Fibroblast of mammary gland (primary cell): Measurements from ENCODE around the gene PLCD3.

Experiments
- DNase-seq: peaks from one replicate; pipeline ENCODE4 v3.0.0-alpha.2; 2010; ENCODE audit warnings: low read depth
- H3K4me3 ChIP-seq: 2 replicates; pipeline ENCODE4 v1.5.1; 2011; ENCODE audit warnings: low read depth, mild to moderate bottlenecking, low read length, moderate library complexity; ENCODE audit not compliant: control insufficient read depth
- TF ChIP-seq, protein P1 (sequence below): conservative IDR thresholded peaks from 2 replicates; pipeline ENCODE4 v1.5.1; 2011; ENCODE audit warnings: low read depth, low read length, inconsistent platforms; ENCODE audit not compliant: control insufficient read depth, insufficient read depth

Gene PLCD3

DNA sequence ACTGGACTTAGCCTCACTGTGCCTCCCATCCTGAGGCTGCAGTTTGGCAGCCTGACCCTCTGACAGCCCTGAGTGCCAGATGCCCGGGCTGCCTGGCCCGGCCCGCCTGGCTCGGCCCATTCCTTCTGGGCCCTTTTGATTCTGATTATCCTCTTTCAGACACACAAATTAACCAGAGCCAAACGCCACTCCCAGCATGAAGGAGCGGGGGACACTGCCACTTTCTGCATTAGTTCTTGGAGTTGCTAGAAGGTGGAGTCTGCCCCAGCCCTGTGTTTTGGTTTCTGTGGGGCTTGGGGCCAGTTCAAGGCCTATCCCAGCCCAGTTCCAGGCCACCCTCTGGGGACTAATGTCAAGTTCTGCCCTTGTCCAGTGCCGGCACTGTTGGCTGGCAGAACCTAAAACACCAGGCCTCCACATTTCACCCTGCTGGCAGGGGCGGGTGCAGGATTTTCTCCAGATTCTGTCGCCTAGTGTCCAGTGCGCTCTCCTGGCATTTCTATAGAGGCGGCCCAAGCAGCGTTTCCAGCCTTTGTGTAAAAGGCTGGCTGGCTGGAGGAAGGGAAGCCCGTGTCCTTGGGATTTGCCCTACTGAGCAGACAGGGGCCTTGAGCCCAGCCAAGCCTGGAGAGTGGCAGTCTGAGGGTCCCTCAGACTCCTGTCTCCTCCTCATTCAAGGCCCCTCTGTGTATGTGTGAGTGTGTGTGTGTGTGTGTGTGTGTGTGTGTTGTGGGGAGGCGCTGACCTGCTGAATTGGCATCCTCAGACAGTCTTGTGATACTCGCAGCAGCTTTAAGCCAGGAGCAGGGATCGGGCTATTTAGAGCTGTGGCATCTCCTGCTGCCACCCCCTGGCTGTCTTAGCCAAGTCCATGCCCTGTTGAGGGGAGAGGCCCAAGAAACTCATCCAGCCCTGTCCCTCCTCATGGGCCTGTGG is 21.4 kb downstream of the PLCD3 start:
- TF ChIP-seq, protein P1, sequence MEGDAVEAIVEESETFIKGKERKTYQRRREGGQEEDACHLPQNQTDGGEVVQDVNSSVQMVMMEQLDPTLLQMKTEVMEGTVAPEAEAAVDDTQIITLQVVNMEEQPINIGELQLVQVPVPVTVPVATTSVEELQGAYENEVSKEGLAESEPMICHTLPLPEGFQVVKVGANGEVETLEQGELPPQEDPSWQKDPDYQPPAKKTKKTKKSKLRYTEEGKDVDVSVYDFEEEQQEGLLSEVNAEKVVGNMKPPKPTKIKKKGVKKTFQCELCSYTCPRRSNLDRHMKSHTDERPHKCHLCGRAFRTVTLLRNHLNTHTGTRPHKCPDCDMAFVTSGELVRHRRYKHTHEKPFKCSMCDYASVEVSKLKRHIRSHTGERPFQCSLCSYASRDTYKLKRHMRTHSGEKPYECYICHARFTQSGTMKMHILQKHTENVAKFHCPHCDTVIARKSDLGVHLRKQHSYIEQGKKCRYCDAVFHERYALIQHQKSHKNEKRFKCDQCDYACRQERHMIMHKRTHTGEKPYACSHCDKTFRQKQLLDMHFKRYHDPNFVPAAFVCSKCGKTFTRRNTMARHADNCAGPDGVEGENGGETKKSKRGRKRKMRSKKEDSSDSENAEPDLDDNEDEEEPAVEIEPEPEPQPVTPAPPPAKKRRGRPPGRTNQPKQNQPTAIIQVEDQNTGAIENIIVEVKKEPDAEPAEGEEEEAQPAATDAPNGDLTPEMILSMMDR: no peak
- no peak for DNase-seq

DNA sequence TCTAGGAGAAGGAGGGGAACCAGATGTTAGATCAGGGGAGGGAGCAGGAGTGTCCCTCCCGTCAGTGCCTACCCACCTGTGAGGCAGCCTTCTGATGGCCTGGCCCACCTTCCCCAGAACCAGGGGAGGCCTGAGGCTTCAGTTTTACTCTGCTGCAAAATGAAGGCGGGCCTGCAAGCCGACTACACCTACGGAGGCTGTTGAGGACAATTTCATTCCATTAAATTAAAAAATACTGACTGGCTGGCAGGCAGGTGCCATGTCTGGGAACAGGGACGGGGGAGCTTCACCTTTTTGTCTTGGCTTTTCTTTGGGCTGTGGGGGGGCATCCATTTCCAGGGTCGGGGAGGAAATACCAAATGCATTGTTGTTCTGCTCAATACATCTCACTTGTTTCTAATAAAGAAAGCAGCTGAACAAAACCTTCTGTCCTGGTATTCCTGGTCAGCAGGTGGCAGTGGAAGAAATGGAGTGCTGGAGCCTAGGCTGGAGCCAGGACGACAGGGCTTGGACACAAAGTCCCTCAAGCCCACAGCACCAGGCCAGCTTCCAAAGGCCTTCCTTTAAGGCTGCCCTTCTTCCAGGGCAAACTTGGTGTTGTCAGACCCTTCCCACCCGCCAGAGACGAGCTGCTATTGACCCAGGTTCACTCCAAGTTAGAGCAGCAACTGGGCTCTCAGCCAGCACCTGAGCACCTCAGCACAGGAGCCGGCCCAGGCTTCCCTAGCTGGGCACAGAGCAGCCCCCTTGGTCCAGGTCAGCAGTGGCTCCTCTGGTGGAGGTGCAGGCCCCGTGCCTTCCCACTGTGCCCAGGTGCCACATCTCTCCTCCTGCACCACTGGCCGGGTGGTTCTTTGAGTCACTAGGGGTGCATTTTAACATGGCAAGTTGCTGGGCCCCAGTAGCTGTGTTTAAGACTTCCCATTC is 23.5 kb downstream of the PLCD3 start:
- TF ChIP-seq, protein P1: no peak
- no peak for DNase-seq
- H3K4me3 ChIP-seq: no peak overlapping the region

More for the DNA sequence above, 21.4 kb downstream of the PLCD3 start:
- no peak overlapping the region for H3K4me3 ChIP-seq

DNA sequence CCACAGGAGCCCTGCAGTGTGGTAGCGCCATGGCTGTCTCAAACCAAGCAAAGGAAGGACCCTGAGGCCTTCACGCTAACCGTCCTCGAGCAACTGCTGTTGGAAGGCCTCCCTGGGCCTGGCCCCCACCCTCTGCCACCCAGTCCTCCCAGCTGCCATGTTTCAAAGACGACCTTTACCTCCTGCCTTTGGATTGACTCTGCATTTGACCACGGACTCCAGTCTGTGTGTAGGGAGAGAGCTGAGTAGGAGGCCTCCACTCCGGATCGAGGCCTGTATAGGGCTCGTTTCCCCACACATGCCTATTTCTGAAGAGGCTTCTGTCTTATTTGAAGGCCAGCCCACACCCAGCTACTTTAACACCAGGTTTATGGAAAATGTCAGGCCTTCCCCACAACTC is 24.3 kb downstream of the PLCD3 start:
- TF ChIP-seq, protein P1: no peak
- DNase-seq: no peak
- no peak overlapping the region for H3K4me3 ChIP-seq

DNA sequence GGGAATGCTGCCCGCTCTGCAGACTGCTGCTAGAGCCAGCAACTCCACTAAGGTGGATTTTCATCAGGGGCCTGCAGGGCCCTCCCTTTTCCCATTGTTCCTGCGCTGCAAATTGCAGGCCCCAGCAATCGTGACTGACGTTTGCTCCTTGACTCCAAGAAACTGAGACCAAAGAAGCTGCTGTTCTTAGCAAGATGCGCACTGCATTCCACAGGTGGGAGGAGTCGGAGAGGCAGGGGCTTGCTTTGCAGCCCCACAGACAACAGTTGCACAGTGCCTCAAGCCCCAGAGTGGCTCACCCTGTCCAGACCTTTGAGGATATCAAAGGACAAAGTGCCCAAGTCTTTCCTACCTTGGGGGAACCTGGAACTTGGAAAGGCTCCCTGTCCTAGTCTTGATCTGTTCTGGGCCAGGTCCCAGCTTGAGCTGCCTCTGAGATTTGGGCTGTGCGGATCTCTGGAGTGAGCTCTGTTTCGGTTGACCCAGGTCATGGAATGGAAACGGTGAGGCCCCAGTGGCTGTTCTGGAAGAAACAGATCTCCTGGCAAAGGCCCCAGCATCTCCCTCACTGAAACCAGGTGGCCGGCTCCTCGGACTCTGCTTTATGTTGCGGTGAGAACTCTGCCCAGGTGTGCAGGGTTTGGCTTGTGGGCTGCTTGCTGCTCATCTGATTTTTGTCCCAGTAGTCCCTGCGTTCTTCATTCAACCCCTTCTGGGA is 24.9 kb downstream of the PLCD3 start:
- no peak for DNase-seq
- no peak overlapping the region for H3K4me3 ChIP-seq
- TF ChIP-seq, protein P1: no peak

- DNase-seq: no peak
- TF ChIP-seq, protein P1: no peak
- H3K4me3 ChIP-seq: no peak overlapping the region
Measured at GRCh38 chr17:45106582-45106981, 25.7 kb downstream of the PLCD3 start.

DNA sequence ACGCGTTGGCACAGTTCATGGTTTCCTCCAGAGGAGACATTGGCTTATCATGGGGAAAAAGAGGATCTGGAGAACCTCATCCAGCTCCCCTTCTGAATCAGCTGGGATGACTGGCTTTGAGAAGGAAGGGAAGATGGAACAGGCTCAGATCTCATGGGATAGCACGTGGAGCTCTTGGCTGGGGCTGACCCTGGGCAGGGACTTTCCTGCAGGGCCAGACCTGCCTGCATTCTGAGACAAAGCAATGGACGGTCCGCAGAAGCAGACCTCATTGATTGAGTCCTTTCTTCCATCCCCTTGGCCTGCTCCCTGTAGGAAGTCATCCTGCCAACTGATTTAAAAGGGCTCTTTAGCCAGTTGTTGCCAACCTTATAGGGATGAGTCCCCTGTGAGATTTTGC is 26.2 kb downstream of the PLCD3 start:
- no peak overlapping the region for H3K4me3 ChIP-seq
- TF ChIP-seq, protein P1: no peak
- peak; percentile 33 for DNase-seq
